ENCODE data around the gene PSMB10.

- TF ChIP-seq CTCF (IDR thresholded peaks at IDR 0.05) (no peak), EZH2phosphoT487 (IDR thresholded peaks at IDR 0.05) (no peak), EZH2 (IDR thresholded peaks at IDR 0.05) (no peak)
Observed at GRCh38 chr16:67935101-67935401, 1.6 kb downstream of the PSMB10 start.
